Measurements from ENCODE around the gene TET1. TPM values are rescaled to one million over a fixed set of nuclear protein-coding genes. Genes with fewer than 3 reads are reported as not detected.
"Not testable (repeated sequence)": the region's sequence is repeated elsewhere in the genome, so short reads cannot be mapped to it uniquely, and the experiment has no call there.

The TET1 gene
- polyA plus RNA-seq, 1 donor, result 12.7 TPM

- no peak for DNase-seq
Measured at GRCh38 chr10:68705548-68705947, 145.4 kb downstream of the TET1 start.

GRCh38 chr10:68708987-68709386, 148.8 kb downstream of the TET1 start:
- DNase-seq, result not testable (repeated sequence)

GRCh38 chr10:68713065-68713464, 152.9 kb downstream of the TET1 start:
- DNase-seq, result not testable (repeated sequence)

- DNase-seq, result no peak
Measured at GRCh38 chr10:68717435-68717834, 157.3 kb downstream of the TET1 start.

- peak; percentile 98 for DNase-seq
Measured at GRCh38 chr10:68720793-68721672, 160.9 kb downstream of the TET1 start, which contains the start of gene CCAR1. Gene CCAR1, plus strand, starts transcription at chr10:68721239. Its CDS starts 1,266 bp downstream, at chr10:68722505.

GRCh38 chr10:68721673-68722335, 161.7 kb downstream of the TET1 start:
- DNase-seq, result peak; percentile 31

- DNase-seq, result no peak
Measured at GRCh38 chr10:68725016-68725415, 164.9 kb downstream of the TET1 start.

GRCh38 chr10:68727146-68727545, 167.0 kb downstream of the TET1 start:
- DNase-seq, result no peak

GRCh38 chr10:68732651-68733050, 172.5 kb downstream of the TET1 start:
- no peak for DNase-seq

GRCh38 chr10:68734349-68734748, 174.2 kb downstream of the TET1 start:
- no peak for DNase-seq

- DNase-seq, result no peak
Measured at GRCh38 chr10:68735119-68735518, 175.0 kb downstream of the TET1 start.

- not testable (repeated sequence) for DNase-seq
Measured at GRCh38 chr10:68735739-68736138, 175.6 kb downstream of the TET1 start.

GRCh38 chr10:68740676-68741075, 180.5 kb downstream of the TET1 start:
- not testable (repeated sequence) for DNase-seq

GRCh38 chr10:68742397-68742796, 182.3 kb downstream of the TET1 start:
- DNase-seq, result no peak

Other genes with a start within 250 kb of the TET1 start
- 431 TPM for gene HNRNPH3, start 228.3 kb upstream of the TET1 start, polyA plus RNA-seq (ENCODE audit: insufficient read length)
- 93.8 TPM for gene PBLD, start 227.4 kb upstream of the TET1 start, polyA plus RNA-seq (ENCODE audit: insufficient read length)
- gene RUFY2, start 153.1 kb upstream of the TET1 start, polyA plus RNA-seq (ENCODE audit: insufficient read length), result 43.0 TPM
- gene DNA2, start 88.4 kb upstream of the TET1 start, polyA plus RNA-seq (ENCODE audit: insufficient read length), result 21.8 TPM
- gene SLC25A16, start 32.8 kb upstream of the TET1 start, polyA plus RNA-seq (ENCODE audit: insufficient read length), result 32.1 TPM
- 254 TPM for gene CCAR1, start 160.9 kb downstream of the TET1 start, polyA plus RNA-seq (ENCODE audit: insufficient read length)